H1 (cell line): ENCODE data around the gene ARHGAP27. TPM values are rescaled to one million over a fixed set of nuclear protein-coding genes. Genes with fewer than 3 reads are reported as not detected.
A peak's percentile ranks its signal among the peaks of the same experiment; 100 is the strongest.

ENCODE experiments used
- CTCF ChIA-PET: fragments of 300-600 bp; sonication (Branson Sonifier 250); formaldehyde crosslinking; loops from one replicate; lab custom pipeline; 2021; ENCODE audit not compliant: partially characterized antibody; lab: Charles Lee
- POLR2A ChIA-PET: fragments of 300-600 bp; sonication (Branson Sonifier 250); formaldehyde crosslinking; loops from one replicate; lab custom pipeline; 2021; ENCODE audit warnings: inconsistent platforms; ENCODE audit not compliant: partially characterized antibody; lab: Charles Lee
- DNase-seq, 2 experiments: peaks; one replicate each; pipeline versions ENCODE4 v3.0.0 to v3.0.0-alpha.2; 2010 to 2022; ENCODE audit warnings: low spot score in 2 of 2, low read depth in 1 of 2, mixed read lengths in 1 of 2
- FAIRE-seq: peaks from 2 replicates; lab custom pipeline; 2011; peaks lifted over from hg19 to GRCh38; lab: Jason Lieb, UNC
- H2AFZ ChIP-seq: 2 replicates; pipeline ENCODE4 v1.8.1; 2012; ENCODE audit warnings: low read length, inconsistent platforms
- H2AK5ac ChIP-seq: 2 replicates; pipeline ENCODE4 v1.6.1; 2013; ENCODE audit warnings: low read depth, low read length
- H2BK120ac ChIP-seq: replicated peaks from 2 replicates; pipeline ENCODE3; 2013; ENCODE audit warnings: low read depth, low read length, inconsistent platforms
- H2BK12ac ChIP-seq: 2 replicates; pipeline ENCODE4 v1.6.1; 2013; ENCODE audit warnings: low read depth, low read length
- H2BK15ac ChIP-seq: 2 replicates; pipeline ENCODE4 v1.6.1; 2013; ENCODE audit warnings: low read length
- H2BK20ac ChIP-seq: 2 replicates; pipeline ENCODE4 v1.6.1; 2013; ENCODE audit warnings: low read length
- H2BK5ac ChIP-seq: 2 replicates; pipeline ENCODE4 v1.6.1; 2013; ENCODE audit warnings: low read depth, low read length
- H3K14ac ChIP-seq: 2 replicates; pipeline ENCODE4 v1.6.1; 2013; ENCODE audit warnings: inconsistent platforms; ENCODE audit not compliant: insufficient read length
- H3K18ac ChIP-seq: 2 replicates; pipeline ENCODE4 v1.6.1; 2013; ENCODE audit warnings: low read length; ENCODE audit errors: extremely low read depth
- H3K23ac ChIP-seq: 2 replicates; pipeline ENCODE4 v1.6.1; 2013; ENCODE audit warnings: inconsistent platforms; ENCODE audit not compliant: insufficient read length
- H3K23me2 ChIP-seq: 2 replicates; pipeline ENCODE4 v1.6.1; 2013; ENCODE audit warnings: low read depth, low read length
- H3K27ac ChIP-seq: 2 replicates; pipeline ENCODE4 v1.6.1; 2011; ENCODE audit warnings: low read depth, low read length, inconsistent platforms
- H3K27me3 ChIP-seq, 4 experiments: replicated peaks in 1 of 4; 1 replicate in 1 of 4; 2 replicates in 3 of 4; pipeline versions ENCODE4 v1.6.1 to v1.8.1; 2011 to 2013; ENCODE audit warnings: low read length in 3 of 4, mild to moderate bottlenecking in 3 of 4, inconsistent platforms in 2 of 4, mixed read lengths in 2 of 4, moderate library complexity in 1 of 4; ENCODE audit not compliant: control insufficient read depth in 3 of 4, insufficient read depth in 3 of 4; ENCODE audit errors: extremely low read depth in 1 of 4
- H3K36me3 ChIP-seq, 4 experiments: 2 replicates each; pipeline versions ENCODE4 v1.6.1 to v1.8.1; 2011 to 2013; ENCODE audit warnings: mild to moderate bottlenecking in 4 of 4, low read length in 3 of 4, moderate library complexity in 2 of 4, control low read depth in 1 of 4, inconsistent platforms in 1 of 4; ENCODE audit not compliant: insufficient read depth in 4 of 4, control insufficient read depth in 2 of 4
- H3K4ac ChIP-seq: replicated peaks from 2 replicates; pipeline ENCODE3; 2013; ENCODE audit warnings: low read length, low read depth, mixed read lengths, inconsistent platforms; ENCODE audit not compliant: insufficient read length
- H3K4me1 ChIP-seq, 4 experiments: replicated peaks in 1 of 4; 1 replicate in 1 of 4; 2 replicates in 3 of 4; pipeline versions ENCODE4 v1.6.1 to v1.8.1; 2011 to 2013; ENCODE audit warnings: low read length in 3 of 4, inconsistent platforms in 2 of 4, mixed read lengths in 1 of 4; ENCODE audit not compliant: insufficient read depth in 4 of 4, control insufficient read depth in 3 of 4
- H3K4me2 ChIP-seq, 2 experiments: 2 replicates each; pipeline versions ENCODE4 v1.6.1 to v1.8.1; 2011 to 2013; ENCODE audit warnings: low read depth in 2 of 2, low read length in 2 of 2, control low read depth in 1 of 2, inconsistent platforms in 1 of 2, mild to moderate bottlenecking in 1 of 2; ENCODE audit not compliant: insufficient read depth in 1 of 2
- H3K4me3 ChIP-seq, 4 experiments: fragments of 200-600, 300-600 bp in 1 of 4; sonication (generic), shearing (Covaris generic), sonication (Bioruptor Twin) in 1 of 4; 2 replicates each; pipeline versions ENCODE4 v1.5.1 to v1.8.1; 2011 to 2016; ENCODE audit warnings: low read length in 4 of 4, low read depth in 3 of 4, control low read depth in 2 of 4, inconsistent platforms in 2 of 4, mild to moderate bottlenecking in 2 of 4, mixed read lengths in 1 of 4, moderate library complexity in 1 of 4; ENCODE audit not compliant: insufficient read depth in 2 of 4; ENCODE audit errors: extremely low read depth in 1 of 4
- H3K56ac ChIP-seq: replicated peaks from 2 replicates; pipeline ENCODE3; 2013; ENCODE audit warnings: low read depth, mild to moderate bottlenecking, mixed read lengths, low read length, inconsistent platforms; ENCODE audit not compliant: insufficient read length
- H3K79me1 ChIP-seq: 2 replicates; pipeline ENCODE4 v1.6.1; 2013; ENCODE audit warnings: low read depth, low read length, control low read depth
- H3K79me2 ChIP-seq, 2 experiments: 2 replicates each; pipeline versions ENCODE4 v1.6.1 to v1.8.1; 2012 to 2013; ENCODE audit warnings: low read length in 2 of 2, mild to moderate bottlenecking in 2 of 2, inconsistent platforms in 1 of 2; ENCODE audit not compliant: insufficient read depth in 2 of 2, control insufficient read depth in 1 of 2
- H3K9ac ChIP-seq, 4 experiments: replicated peaks in 1 of 4; 1 replicate in 1 of 4; 2 replicates in 3 of 4; pipeline versions ENCODE4 v1.6.1 to v1.8.1; 2011 to 2013; ENCODE audit warnings: low read depth in 3 of 4, low read length in 3 of 4, control low read depth in 2 of 4, mild to moderate bottlenecking in 2 of 4, moderate library complexity in 2 of 4, inconsistent platforms in 1 of 4; ENCODE audit errors: extremely low read depth in 1 of 4
- H3K9me3 ChIP-seq, 2 experiments: 2 replicates each; pipeline versions ENCODE4 v1.6.1 to v1.8.1; 2012 to 2013; ENCODE audit warnings: mild to moderate bottlenecking in 2 of 2, moderate library complexity in 2 of 2, control low read depth in 1 of 2, inconsistent platforms in 1 of 2, low read depth in 1 of 2, low read length in 1 of 2, mixed read lengths in 1 of 2; ENCODE audit not compliant: insufficient read depth in 2 of 2
- H4K20me1 ChIP-seq, 2 experiments: replicated peaks in 1 of 2; 2 replicates each; pipeline versions ENCODE3 to v1.8.1; 2011 to 2013; ENCODE audit warnings: inconsistent platforms in 2 of 2, low read length in 2 of 2, mild to moderate bottlenecking in 1 of 2; ENCODE audit not compliant: insufficient read depth in 2 of 2, control insufficient read depth in 1 of 2
- H4K5ac ChIP-seq: 2 replicates; pipeline ENCODE4 v1.6.1; 2013; ENCODE audit warnings: low read length, low read depth, mixed read lengths, inconsistent platforms; ENCODE audit not compliant: insufficient read length
- H4K8ac ChIP-seq: 2 replicates; pipeline ENCODE4 v1.8.0; 2013; ENCODE audit warnings: mild to moderate bottlenecking, moderate library complexity, low read length, inconsistent platforms; ENCODE audit not compliant: insufficient read depth; ENCODE audit errors: extremely low read depth
- H4K91ac ChIP-seq: replicated peaks from 2 replicates; pipeline ENCODE3; 2013; ENCODE audit warnings: low read length, mixed read lengths, inconsistent platforms; ENCODE audit not compliant: insufficient read length
- E2F6 ChIP-seq: IDR thresholded peaks from 2 replicates; pipeline ENCODE4 v1.6.1; 2012; ENCODE audit warnings: inconsistent platforms
- GABPA ChIP-seq: IDR thresholded peaks from 2 replicates; pipeline ENCODE4 v1.6.1; 2011; ENCODE audit warnings: mild to moderate bottlenecking, low read length, moderate library complexity, borderline replicate concordance; ENCODE audit not compliant: insufficient read depth
- SIRT6 ChIP-seq: IDR thresholded peaks from one replicate; pipeline ENCODE4 v1.7.1; 2012; ENCODE audit warnings: low read length, inconsistent platforms
- SP1 ChIP-seq: IDR thresholded peaks from 2 replicates; pipeline ENCODE4 v1.6.1; 2011; ENCODE audit warnings: low read depth, low read length
- SUZ12 ChIP-seq: fragments of 200-600 bp; sonication (generic); IDR thresholded peaks from 2 replicates; pipeline ENCODE4 v1.6.1; 2012; ENCODE audit warnings: mild to moderate bottlenecking, inconsistent platforms, low read length, moderate library complexity, mixed read lengths
- YY1 ChIP-seq: IDR thresholded peaks from 2 replicates; pipeline ENCODE4 v1.6.1; 2011; ENCODE audit warnings: low read depth, mild to moderate bottlenecking, low read length
- WGBS, 2 experiments: shearing (Covaris generic) in 1 of 2; methylation state at CpG; one replicate each; pipeline versions ENCODE4 v1.1.6 to v1.1.7; 2013 to 2015; ENCODE audit warnings: low lambda C conversion rate in 2 of 2, mixed read lengths in 2 of 2, inconsistent platforms in 1 of 2, low coverage in 1 of 2, missing lambda C conversion rate in 1 of 2; ENCODE audit not compliant: insufficient replicate concordance in 2 of 2, insufficient coverage in 1 of 2, insufficient read length in 1 of 2; ENCODE audit errors: extremely low coverage in 1 of 2, missing lambda C conversion rate in 1 of 2; 5-methylcytosine and 5-hydroxymethylcytosine counted together
- polyA plus RNA-seq, 7 experiments: library from polyadenylated mRNA; depleted of rRNA in 3 of 7; stranded (reverse) in 5 of 7; unstranded in 2 of 7; fragments of >200 nt in 5 of 7; fragments of 200-250 nt in 2 of 7; gene quantifications; 1 replicate in 5 of 7; 2 replicates in 1 of 7; 4 replicates in 1 of 7; pipeline versions ENCODE4 v1.2.1 to v1.2.3, GENCODE V29; 2011 to 2013; ENCODE audit warnings: missing spikeins in 2 of 7, mixed read lengths in 2 of 7
- total RNA-seq: library from RNA; stranded (reverse); fragmentation: NEBNext Ultra II Directional; extraction: Animal tissue kit (Norgen Biotek cat#: 25700); gene quantifications from 2 replicates; pipeline ENCODE4 v1.2.1, GENCODE V29; 2021

ARHGAP27 gene
- total and polyA plus RNA-seq, 2 of the 8 experiments (the other 6 are each of a cell fraction or from before 2014, with no cell fraction given), result 11.6 to 13.1 TPM

- H4K5ac ChIP-seq, result no peak overlapping the region
- H4K20me1 ChIP-seq, result no peaks in the 10 kb centered on the region
- peaks cover 0 to 7% (median 0%) of the 10 kb centered on the region in 4 experiments; a peak in 1 of 8 replicates for H3K36me3 ChIP-seq
- 0 out of 2 replicates have a peak overlapping the region, but pooled peaks have one; percentile 61 for H2BK15ac ChIP-seq
- WGBS, 2 experiments, result 88% methylated on average over 38 of the region's 60 CpGs; no CpG with 5 or more reads in 1 of the 2 experiments
- H3K18ac ChIP-seq, result peak overlapping the region; percentile 87; the same call in 1 of the 2 replicates
- FAIRE-seq, result no peak
- H3K4me2 ChIP-seq, result peak overlapping the region in 1 of 2 experiments; percentile 41; a peak in 1 of 4 replicates
- H3K27ac ChIP-seq, result no peak overlapping the region
- peaks cover 0 to 2% (median 0%) of the 10 kb centered on the region in 4 experiments; a peak in 2 of 7 replicates for H3K27me3 ChIP-seq
- no peak overlapping the region for H3K14ac ChIP-seq
- peak overlapping the region; percentile 98 for H4K8ac ChIP-seq
- peaks cover 0 to 4% of the 10 kb centered on the region in 2 experiments; a peak in 1 of 4 replicates for H3K9me3 ChIP-seq
- H2AK5ac ChIP-seq, result no peak overlapping the region
- no peak overlapping the region for H3K23ac ChIP-seq
- no peak overlapping the region for H3K9ac ChIP-seq
- peak overlapping the region; percentile 87; the same call in 1 of the 2 replicates for H2BK12ac ChIP-seq
- H2AFZ ChIP-seq, result peak overlapping the region; percentile 86; the same call in 1 of the 2 replicates
- peak overlapping the region; percentile 39 for H3K4ac ChIP-seq
- 0 out of 2 replicates have a peak overlapping the region, but pooled peaks have one; percentile 8 for H2BK20ac ChIP-seq
- H3K79me2 ChIP-seq, result no peaks in the 10 kb centered on the region
- no peaks in the 10 kb centered on the region; the same call in 1 of the 2 replicates for H3K23me2 ChIP-seq
- ChIA-PET POLR2A (interaction anchor here (0.7 to 4.7 kb wide), 7 partner anchors 8 to 247 kb away, joined by 3 to 25 read pairs (median 3); partner anchors contain the start of genes HEXIM1 and MAP3K14), CTCF (interaction anchor here (0.7 to 21.9 kb wide), 17 partner anchors 8 to 456 kb away, joined by 3 to 579 read pairs (median 8); partner anchors contain the start of genes ARHGAP27 and SPATA32)
- H3K79me1 ChIP-seq, result no peaks in the 10 kb centered on the region
- peak overlapping the region; percentile 75 for H4K91ac ChIP-seq
- H3K4me3 ChIP-seq, result no peak overlapping the region
- peaks cover 0 to 4% (median 3%) of the 10 kb centered on the region in 4 experiments; a peak in 4 of 7 replicates for H3K4me1 ChIP-seq
- H2BK5ac ChIP-seq, result no peak overlapping the region
- DNase-seq, result no peak
- no peak overlapping the region for H3K56ac ChIP-seq
- H2BK120ac ChIP-seq, result no peak overlapping the region
- TF ChIP-seq YY1, result no peak
- TF ChIP-seq SIRT6, result no peak
- no peak for TF ChIP-seq SP1
- peak; percentile 41; the same call in 1 of the 2 replicates for TF ChIP-seq E2F6
- TF ChIP-seq GABPA, result no peak
- TF ChIP-seq SUZ12, result no peak
Observed at GRCh38 chr17:45395569-45396415, 36.9 kb downstream of the ARHGAP27 start.
